HG03135 (cell line): ENCODE results near the gene ZBTB17.
"Not testable (repeated sequence)": the region's sequence is repeated elsewhere in the genome, so short reads cannot be mapped to it uniquely, and the experiment has no call there.

Experiments used
- ATAC-seq: cut with Tn5 transposase; IDR thresholded peaks from one replicate; pipeline ENCODE4 v1.9.1; 2021; ENCODE audit warnings: mild to moderate bottlenecking, moderate library complexity; ENCODE audit not compliant: unreplicated experiment

Gene ZBTB17

DNA sequence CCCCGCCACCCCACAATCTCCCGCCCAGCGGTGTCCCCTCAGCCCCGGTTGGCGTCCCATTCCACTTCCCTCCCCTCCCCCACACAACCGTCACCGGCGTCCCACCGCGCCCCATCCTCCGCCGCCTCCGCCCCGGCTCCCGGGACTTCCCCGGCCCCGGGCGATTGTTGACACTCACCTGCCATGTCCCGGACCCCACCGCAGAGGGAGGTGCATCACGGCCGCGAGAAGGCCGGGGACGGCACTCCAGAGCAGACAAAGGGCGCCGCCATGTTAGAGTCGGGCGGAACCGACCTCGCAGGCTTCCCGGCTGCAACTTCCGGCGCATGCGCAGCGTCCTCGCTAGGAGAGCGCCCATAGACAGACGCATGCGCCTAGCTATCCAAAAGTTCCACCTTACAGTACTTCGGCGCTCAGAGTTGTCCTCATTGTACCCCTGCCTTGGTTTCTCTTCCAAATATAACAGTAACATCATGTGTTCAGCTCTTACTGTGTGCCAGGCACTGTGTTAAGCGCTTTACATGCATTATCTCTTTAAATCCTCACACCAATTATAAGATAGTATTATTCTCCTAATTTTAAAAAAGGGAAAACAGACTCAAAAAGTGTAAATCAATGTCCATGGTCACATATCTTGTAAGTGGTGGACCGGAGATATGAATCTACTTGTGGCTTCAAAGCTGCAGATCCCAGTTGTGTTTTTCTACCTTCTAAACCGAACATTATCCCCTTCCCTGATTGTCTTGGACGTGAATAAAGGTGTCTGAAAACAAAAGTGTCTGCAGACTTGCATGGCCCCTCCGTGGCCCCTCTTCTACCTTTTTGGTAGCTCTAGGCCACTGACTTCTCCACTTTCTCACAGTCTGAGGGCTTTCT lies at the start of gene ZBTB17:
Gene ZBTB17 (minus strand): TSS at position 297 of the 876 bp plus-strand sequence. CDS start 27,606 bp downstream, outside the sequence.
- peak; percentile 76 for ATAC-seq

DNA sequence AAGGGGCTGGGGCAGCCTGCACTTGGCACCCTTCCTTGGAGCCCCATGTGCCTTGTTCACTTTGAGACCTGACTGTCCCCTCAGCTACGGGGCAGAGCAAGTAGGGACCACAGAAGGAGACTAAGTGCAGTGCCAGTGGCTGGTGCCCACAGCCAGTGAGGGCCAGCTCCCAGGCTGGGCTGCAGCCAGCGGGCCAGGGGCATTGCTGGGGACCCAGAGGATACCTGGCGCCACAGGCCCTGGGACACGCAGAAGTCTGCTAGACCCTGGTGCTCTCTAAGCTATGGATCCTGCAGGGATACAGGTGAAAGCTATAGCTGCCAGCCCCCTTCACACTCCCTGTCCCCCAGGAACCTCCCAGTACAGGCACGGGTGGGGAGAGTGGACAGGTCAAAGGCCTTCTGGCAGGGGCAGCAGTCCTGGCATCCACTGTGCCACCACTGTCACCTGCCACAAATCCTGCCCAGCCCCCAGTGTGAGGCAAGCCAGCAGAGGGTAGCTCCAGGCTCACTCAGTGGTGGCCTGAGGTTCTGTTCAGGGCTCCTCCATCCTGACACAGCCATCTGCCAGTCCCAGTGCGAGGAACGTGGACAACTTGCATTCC lies 47.3 kb upstream of the ZBTB17 start:
- ATAC-seq = no peak

DNA sequence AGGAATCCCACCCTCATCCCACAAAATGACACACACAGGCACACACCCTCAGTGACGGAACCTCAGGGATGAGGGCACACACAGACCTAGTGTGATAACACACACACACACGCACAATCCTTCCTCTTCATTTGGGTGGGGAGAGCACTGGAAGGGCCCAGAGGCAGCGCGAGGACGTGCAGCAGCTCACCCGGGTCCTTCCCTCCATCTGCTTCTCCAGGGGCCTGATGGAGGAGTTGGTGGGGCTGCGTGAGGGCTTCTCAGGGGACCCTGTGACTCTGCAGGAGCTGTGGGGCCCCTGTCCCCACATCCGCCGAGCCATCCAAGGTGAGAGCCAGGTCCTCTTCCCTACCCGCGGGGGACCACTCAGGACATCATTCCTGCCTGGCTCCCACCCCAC lies 46.5 kb upstream of the ZBTB17 start:
- ATAC-seq = no peak

DNA sequence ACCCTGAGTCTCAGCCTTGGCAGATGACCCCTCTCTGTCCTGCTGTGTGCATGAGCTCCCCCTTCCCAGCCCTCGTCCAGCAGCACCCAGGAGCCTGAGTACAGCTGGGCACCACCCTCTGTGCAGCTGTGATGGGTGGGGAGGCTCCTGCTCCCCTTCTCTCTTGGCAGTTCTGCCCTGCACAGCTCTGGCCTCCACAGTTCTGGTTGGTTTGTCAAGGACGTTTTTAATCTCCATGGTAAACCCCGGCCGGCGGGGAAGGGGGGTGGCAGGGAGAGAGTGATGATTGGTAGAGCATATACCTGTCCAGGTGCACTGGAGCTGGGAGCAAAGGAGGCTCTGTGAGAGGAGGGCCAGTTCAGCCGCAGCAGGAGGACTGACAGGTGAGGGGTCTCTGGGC lies 45.8 kb upstream of the ZBTB17 start, which contains the start of gene CLCNKA:
Gene CLCNKA (plus strand): TSS at position 356 of the 400 bp plus-strand sequence. CDS start 584 bp downstream, outside the sequence.
- no peak for ATAC-seq

DNA sequence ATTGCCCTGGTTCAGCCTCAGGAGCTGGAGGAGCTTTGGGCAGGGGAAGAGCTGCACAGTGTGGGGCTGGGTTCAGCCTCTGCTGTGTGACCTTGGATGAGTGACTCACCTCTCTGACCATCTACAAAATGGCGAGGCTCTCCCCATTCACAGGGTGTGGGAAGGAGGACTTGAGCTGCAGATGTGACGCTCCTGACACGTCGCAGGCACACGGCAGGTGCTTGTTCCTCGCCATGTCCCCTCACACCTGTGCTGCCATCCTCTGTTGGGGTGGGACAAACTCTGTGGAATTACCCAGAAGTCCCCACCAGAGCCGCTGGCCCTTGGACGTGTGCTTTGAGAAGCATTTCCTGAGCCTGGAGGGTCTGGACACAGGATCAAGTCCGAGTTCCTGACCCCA lies 45.0 kb upstream of the ZBTB17 start:
- not testable (repeated sequence) for ATAC-seq

DNA sequence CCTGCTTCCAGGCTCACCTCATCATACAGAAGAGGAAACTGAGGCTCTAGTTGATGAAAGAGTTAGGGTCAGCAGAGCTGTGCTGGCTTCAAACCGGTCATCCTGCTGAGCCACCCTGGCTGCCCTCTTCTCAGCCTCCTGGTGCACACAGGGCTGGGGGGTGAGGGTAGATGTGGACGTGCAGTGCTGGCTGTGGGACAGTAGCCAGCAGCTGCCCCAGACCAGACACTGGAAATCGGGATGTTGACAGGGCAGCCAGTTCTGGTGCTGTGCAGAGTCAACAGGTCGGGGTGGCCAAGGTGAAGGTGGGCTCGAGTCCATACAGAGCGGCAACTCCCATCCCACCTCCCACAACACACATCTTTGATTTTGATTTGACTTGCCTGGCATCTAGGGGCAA lies 44.4 kb upstream of the ZBTB17 start:
- no peak for ATAC-seq

DNA sequence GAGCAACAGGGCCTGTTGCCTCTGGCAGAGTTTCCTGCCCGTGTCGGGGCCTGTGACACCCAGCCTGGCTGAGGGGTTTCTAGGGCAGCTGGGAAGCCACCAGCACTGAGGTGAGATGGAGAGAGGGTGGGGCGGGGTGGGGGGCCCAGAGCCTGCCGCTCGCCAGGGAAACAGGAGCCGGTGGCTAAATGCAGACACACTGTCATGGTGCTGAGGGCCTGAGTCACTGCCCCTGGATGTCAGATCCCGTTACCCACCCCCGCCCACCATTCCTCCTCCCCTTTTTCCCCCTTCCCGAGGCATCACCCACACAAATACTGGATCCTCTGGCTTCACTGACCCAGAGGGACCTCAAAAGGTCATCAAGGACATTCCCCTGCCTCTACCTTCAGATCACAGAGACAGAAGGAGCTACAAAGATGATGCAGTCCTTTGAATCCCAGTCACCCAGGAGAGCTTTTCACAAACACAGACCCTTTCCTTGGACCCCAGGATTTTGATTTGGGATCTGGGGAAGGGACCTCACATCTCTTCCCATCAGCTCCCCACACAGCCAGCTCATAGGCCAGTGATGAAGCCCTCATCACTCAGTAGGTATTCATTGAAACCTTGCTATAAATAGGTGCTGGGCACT lies 43.9 kb upstream of the ZBTB17 start:
- no peak for ATAC-seq

DNA sequence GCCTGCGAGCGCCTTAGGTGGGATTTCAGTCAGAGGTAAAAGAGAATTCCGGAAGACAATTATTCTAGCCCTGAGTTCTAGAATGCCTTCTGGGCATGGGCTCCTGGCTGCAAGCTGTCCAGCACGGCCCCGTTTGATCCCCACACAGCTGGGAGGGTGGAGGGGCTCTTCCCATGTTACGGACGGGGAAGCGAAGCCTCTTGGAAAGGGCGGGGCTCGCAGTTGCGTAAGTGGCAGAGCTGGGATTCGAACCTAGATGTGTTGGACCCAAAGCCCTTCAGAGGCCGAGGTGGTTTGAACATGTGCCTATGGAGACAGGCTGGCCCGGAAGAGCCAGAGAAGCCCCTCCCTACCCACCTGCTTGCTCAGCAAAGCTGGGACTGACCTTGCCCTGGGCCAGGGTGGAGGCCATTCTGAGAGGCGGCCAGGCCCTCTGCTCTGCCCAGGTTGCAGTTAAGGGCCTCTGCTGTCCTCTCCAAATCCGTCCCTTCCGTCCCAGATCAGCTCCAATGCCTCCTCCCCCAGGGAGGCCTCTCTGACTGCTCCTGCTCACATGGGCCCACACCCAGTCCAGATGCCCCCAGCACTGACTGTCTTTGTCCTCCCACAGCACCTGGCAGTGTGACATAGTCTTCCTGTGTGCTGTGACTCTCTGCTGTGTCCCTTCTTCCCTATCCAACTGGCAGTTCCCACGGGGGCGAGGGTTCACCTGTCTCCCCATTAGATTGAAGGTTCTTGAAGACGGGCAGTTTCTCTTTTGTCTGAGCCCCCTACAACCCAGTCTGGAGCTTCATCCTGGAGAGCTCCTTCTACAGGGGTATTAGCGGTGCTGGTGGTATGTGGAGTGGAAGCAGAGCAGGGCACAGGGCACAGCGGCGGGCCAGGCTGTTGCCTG lies 43.1 kb upstream of the ZBTB17 start:
- ATAC-seq = no peak

DNA sequence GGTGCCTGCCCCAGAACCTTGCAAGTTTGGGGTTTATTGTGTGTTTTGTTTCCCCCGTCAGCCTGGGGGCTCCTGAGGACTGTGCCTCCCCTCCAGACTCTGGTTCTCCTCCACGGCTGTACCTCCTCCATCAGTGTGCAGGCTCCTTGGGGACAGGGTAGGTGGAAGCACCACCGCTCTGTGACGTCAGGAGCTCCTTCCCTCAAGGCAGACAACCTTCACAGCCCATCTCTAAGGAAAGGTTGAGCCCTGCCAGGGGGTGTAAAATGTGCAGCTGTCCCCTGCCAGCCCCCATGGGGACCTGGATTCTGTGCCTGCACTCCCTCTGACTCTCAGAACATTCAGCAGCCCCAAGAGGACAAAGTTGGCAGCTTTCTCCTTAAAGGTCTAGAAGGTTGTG lies 42.4 kb upstream of the ZBTB17 start:
- no peak for ATAC-seq

DNA sequence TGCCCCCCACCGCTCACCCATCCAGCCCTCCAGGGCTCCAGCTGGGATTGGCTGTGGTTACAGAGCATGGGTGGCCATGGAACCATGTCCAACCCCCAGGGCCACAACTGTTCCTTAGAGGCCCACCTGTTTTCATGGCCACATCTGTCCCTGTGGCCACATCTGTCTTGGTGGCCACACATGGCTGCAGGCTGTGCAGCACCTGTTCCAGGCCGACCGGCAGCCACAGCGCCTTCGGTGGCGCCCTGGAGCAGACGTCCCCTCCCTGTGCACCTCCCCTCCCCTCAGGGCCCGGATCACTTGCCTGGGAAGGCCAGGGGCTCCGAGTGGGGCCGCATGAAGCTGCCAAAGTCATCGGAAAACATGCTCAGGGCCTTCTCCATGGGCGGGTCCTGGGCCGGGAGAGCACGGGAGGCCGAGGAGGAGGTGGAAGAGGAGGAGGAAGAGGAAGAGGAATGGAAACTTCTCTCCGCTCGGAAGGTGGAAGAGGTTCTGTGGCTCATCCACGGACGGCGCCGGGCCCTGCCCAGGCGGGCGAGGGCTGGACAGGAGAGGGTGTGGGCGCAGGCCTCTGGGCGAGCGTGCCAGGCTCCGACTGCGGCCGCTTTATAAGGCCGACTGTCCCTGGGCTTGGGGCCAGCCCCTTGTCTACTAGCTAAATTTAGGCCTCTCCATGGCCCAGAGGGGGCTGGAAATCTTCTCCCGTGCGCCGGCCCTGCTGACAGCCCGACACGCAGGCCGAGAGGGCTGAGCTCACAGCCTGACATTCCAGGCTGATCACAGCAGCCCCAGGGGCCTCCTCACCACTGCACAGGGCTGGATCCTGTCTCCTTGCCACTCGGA lies 41.8 kb upstream of the ZBTB17 start, which contains the start of gene HSPB7:
Gene HSPB7 (minus strand): TSS at position 583 of the 843 bp plus-strand sequence. CDS start 80 bp downstream, at position 503.
- no peak for ATAC-seq

DNA sequence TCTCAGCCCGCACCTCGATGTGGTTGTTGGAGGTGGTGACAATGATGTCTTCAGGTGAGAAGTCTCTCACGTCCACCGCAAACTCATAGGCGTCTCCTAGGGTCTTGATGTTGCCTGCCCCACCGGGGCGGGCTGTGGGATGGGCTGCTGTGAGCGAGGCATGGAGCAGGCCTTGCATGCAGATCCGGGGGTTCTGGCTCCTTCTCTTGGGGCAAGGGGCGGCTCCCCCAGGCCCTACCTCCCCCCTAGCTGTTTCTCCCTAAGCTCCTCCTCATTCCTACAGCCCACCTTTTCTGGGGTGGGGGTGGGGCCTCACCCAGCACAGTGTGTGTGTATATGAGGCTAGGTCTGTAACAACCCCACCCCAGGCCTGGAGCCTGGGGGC lies 41.2 kb upstream of the ZBTB17 start:
- no peak for ATAC-seq

DNA sequence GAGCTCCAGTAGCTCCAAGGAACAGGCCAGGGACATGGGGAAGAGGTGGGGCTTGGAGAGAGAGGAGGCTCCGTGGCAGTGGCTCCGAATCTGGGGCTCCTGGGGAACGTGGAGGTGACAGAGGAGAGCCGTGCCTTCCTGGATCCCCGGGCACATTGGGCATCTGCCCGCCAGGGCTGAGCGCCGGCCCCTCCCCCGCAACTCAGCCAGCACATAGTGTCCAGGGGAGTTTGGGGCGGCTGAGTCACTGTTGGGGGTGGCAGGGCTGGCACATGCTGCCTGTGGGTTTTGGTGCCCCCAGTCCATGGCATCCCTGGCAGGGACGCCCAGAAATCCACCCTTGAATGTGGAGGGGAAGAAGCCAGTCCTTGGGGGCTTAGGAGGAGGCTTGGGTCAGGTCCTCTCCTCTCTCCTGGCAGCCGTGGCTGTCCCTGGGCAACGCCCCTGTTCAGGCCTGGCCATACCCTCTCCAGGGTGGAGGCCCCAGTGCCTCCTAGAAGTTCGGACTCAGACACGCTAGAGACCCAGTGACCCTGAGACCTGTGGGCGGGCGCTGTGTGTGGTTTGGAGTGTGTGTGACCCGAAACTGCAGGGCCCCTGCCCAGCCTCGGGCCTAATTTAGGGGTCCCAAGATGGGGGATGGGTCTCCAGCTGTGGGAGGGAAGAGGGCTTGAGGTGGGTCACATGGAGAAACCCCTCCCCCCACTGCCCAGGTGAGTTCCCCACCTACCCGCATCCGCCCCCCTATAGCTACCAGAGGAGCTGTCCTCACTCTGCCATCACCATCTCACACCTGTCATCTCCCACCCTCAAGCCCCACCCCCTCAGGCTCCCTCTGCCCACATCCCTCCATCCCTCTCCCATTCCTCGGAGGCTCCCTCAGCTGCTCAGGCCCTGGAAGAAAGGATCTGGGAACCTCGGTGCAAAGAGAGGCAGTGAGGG lies 40.3 kb upstream of the ZBTB17 start:
- no peak for ATAC-seq

DNA sequence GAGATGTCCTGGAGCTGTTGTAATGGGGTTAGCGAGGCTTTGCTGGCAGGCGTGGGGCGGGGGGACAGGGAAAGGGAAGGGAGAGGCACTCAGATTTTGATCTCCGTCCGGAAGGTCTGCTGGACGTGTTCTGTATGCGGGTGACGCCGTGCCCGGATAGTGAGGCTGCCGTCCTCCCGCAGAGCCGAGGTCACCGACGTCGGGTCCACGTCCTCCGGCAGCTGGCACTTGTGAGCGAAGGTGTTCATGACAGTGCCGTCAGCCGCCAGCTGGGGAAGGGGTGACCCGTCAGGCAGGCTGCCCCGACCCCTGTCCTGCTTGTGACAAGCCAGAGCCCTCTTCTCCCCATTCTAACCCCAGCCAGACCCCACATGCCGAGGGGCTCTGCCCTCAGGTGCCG lies 39.6 kb upstream of the ZBTB17 start:
- ATAC-seq = no peak

DNA sequence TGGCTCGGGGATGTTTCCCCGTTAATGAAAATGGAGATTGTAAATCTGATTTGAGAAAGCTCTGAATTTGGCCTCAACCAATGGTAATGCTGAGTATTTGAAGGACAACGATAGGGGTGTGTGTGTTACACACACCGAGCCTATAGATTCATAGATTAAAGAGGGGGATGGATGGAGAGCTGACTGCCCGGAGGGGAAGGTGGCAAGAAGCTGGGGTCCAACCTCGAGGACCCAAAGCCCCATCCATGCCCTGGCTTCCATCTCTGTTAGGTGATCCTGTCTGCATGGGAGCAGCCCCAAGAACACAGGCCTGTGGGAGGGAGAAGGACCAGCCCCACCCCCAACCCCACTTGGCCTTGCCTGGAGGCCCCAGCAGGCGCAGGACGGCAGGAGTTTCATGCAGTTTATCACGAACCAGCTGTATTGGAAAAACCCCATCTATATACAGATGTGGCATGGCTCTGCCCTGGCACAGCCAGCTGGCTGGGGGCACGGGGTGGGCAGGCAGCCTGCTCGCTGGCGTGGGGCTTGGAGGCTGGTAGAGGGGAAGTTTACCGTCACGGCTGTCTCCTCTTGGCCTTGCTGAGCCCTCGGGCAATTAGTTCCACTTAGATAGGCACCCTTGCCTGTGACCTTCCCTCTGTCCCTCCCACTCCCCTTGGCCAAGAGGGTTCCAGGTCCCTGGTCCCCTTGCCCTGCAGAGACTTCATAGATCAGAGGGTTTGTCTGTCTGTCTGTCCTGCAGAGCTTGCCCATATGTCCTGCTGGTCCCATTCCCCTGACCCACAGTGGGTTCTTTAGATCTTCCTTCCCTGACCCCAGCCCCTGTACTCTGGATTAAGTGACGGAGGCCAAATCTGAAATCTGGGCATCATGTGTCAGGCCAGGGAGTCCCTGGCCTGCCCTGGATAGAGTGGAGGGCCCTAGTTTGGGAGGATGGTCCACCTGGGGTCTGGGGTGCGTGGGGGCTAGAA lies 38.9 kb upstream of the ZBTB17 start:
- no peak for ATAC-seq

DNA sequence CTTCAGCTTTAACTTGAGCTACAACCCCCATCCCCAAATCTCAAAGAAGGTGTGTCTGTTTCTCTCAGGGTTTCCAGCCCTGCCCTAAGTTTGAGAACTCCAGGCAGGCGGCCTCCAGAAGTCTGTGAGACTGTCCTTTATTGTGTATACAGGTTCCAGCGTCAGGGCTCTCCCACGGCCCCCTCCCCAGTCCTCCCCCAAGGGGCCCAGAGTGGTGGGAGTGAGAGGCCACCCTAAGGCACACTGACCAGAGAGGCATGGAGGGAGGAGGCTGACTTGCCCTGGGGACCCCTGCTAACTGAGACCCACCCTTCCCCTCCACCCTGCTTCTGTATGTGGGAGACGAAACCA lies 38.0 kb upstream of the ZBTB17 start:
- no peak for ATAC-seq

DNA sequence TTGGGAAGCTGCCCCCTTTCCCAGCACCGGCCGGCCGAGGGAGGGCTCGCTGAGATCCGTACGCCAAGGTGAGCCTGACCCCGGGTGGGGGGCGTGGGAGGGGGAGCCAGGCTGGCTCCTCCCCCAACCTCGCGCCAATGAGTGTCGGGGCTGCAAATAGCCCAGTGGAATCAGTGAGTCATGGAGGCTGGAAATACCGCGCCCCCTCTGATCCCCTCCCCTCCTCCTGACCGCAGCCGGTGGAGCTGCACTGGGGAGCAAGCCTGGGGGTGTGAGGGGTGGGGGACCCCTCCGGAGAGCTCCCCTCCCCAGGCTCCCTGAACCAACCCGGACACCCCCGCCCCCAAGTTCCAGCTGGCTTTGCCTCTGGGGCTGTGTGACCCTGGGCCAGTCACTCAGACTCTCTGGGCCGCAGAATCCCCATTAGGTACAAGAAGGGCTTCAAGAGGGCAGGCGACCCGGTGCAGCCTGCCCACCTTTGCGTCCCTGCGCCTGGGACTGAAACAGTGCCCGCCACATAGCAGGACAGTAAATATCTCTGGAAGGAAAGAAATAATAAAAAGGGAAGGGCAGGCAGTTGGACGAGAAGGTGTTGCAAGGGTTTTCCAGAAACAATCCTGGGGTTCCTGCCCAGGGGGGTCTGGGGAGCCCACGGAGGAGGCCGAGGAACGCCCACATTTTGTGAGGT lies 37.5 kb upstream of the ZBTB17 start:
- ATAC-seq = no peak

DNA sequence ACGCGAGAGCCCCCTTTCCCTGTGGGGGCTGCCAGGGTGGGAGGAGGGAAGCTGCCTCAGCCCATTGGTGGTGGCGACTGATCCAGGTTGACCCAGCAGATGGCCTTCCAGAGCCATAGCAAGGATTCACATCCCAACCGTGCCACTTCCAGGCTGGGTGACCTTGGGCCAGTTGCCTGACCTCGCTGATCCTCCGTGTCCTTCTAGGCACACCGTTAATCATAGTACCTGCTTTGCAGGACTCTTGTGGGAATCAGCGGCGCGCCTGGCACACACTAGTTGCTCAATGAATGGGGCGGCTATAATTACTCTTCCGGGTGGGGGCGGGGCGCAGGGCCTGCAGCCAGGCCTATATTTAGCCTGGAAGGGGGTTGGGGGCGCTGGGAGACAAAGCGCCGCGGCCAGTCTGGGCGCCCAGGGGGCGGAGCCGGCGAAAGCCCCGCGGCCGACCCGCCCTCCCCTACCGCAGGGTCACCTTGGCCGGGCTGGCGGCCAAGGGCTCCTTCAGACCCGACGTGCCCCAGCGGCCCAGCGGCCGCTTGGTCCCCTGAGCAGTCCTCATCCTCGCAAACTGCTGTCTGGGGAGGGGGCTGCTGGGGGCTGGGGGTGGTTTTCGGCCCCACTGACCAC lies 36.8 kb upstream of the ZBTB17 start:
- ATAC-seq = no peak
